ENCODE measurements around the gene SLC10A2.
"Not testable (repeated sequence)": the region's sequence is repeated elsewhere in the genome, so short reads cannot be mapped to it uniquely, and the experiment has no call there.

Gene SLC10A2, protein sequence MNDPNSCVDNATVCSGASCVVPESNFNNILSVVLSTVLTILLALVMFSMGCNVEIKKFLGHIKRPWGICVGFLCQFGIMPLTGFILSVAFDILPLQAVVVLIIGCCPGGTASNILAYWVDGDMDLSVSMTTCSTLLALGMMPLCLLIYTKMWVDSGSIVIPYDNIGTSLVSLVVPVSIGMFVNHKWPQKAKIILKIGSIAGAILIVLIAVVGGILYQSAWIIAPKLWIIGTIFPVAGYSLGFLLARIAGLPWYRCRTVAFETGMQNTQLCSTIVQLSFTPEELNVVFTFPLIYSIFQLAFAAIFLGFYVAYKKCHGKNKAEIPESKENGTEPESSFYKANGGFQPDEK

DNA sequence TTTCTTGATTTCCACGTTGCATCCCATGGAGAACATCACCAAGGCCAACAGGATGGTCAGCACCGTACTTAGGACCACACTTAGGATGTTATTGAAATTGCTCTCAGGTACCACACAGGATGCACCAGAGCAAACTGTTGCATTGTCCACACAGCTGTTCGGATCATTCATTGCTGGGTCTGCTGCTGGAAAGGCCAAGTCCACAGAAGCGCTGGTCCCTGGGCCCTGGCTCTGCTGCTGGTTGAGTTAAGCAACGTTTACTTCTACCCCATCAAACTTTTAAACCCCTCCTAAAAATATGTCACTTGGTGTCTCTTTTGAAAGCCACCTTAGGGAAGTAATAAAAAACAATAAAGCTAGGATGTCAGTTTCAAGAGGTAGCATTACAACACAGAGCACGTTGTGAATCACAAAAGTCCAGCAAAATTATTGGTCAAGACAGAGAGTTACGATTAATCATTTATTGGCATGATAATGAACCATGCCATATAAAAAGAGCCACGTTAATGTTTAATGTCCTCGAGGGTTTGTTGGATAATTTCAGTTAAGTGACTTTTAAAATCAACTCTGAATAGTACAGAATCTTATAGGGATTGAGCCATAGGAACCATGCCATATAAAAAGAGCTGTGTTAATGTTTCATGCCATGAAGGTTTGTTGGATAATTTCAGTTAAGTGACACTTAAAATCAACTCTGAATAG lies at the start of gene SLC10A2:
Gene SLC10A2, minus strand, starts transcription at position 339 of the 702 bp plus-strand sequence. Its CDS starts 168 bp downstream, at position 171.
- DNase-seq, result no peak

GRCh38 chr13:103107580-103107979 lies 41.4 kb upstream of the SLC10A2 start:
- no peak for DNase-seq

DNA sequence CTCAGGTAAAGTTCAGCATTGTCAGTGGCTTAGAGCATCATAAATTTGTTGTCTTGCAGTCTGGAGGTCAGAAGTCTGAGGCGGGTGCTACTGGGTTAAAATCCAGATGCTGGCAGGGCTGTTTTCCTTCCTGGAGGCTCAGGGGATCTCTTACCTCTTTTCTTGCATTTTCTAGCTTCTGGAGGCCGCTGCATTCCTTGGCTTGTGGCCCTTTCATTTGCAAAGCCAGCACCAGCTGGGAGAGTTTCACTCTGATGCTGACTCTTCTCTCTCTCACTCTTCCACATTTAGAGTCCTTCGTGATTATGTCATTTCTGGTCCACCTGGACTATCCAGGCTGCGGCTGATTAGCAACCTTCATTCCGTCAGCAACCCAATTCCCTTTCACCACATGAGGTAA lies 38.1 kb upstream of the SLC10A2 start:
- no peak for DNase-seq

GRCh38 chr13:103103456-103103855 lies 37.2 kb upstream of the SLC10A2 start:
- not testable (repeated sequence) for DNase-seq

DNA sequence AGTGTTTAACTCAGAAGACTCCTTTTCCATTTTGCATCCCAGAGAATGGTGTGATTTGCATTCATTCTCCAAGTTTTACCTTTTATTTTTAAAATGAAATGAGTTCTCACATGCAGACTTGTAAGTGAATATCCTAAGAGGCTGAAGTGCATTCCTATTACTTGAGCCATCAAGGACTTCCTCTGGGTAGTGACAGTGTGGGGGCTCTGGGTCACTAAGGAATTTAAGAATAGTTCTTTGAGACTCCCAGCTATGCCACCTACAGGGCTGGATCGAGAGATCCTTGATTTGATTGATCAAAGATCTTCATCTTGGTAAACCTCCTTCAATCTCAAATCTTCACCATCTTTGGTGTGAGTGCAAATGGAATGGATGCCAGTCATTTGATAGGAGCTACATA lies 36.3 kb upstream of the SLC10A2 start:
- no peak for DNase-seq

DNA sequence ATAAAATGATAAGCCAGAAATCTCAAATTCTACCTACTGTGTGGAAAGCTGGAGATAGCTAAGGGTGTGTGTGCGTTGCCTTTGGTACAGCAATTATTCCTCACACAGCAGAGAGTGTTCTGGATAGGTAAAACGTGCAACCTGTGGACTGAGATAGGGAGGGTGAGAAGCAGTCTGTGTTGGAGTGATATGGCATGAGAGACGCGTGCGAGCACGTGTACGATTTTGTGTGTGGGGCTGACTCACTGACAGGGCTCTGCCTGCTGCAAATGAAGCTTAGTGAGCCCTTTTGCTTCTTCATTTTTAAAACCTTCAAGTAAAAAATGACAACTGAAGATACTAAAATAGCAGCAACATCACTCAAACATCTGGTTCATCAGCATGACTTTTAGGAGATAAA lies 35.7 kb upstream of the SLC10A2 start:
- DNase-seq, result no peak

GRCh38 chr13:103101500-103101899 lies 35.3 kb upstream of the SLC10A2 start:
- no peak for DNase-seq

- no peak for DNase-seq
Observed at GRCh38 chr13:103100830-103101229, 34.6 kb upstream of the SLC10A2 start.

GRCh38 chr13:103099722-103100293 lies 33.6 kb upstream of the SLC10A2 start:
- DNase-seq, result no peak

DNA sequence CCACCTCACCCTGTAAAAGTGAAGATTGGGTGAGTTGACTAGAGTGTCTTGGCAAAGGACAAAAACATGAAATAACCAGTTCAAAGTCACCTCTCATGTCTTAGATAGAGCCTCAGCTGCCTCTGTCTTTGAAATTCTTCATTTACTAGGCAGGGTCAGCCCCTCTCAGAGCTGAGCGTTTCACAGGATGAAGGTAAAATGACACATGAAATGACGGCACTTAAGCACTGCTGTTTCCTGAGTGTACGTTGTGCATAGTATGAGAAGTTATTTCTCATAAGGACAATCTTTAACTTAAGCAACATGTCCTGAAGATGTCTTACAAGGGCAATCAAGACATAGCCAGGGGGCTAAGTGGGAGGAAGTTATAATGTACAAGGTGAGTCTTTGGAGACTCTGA lies 32.3 kb upstream of the SLC10A2 start:
- DNase-seq, result no peak

GRCh38 chr13:103097366-103097928 lies 31.2 kb upstream of the SLC10A2 start:
- DNase-seq, result no peak

- DNase-seq, result not testable (repeated sequence)
Observed at GRCh38 chr13:103093649-103094048, 27.4 kb upstream of the SLC10A2 start.

DNA sequence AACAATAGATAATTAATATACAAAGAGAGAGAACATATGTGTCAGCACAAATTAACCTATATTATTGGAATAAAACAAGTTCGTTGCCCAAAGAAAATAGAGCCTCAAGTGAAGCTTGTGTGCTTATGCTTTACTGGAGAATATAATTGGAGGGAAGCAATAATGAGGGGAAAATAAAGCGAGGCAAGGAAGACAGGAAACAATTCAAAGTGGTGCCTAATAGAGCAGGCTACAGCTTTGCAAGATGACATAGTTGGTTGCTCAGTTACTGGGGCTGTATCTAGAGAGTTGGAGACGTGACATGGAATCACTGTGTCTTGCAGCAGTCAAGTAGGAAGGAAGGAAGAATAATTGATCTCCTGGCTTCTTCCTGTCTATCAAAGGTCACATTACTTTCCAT lies 21.1 kb upstream of the SLC10A2 start:
- DNase-seq, result no peak

DNA sequence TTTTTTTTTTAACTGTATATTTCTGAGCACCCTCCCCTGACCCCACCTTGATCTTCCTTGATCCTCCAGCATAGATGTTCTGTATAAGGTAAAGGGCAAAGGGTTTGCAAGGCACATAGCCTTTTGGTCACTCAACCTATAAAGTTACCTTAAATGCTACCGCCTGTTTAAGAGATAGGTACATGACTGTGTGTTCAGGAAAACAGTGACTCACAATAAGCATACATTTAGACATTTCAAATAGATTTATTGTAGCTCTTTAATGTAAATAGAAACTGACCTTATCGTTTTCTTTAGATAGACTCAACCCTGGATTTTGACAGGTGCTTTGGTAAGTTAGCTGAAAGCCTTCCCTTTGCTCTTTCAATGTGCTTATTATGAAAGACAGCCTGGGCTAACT lies 15.2 kb upstream of the SLC10A2 start:
- DNase-seq, result no peak

DNA sequence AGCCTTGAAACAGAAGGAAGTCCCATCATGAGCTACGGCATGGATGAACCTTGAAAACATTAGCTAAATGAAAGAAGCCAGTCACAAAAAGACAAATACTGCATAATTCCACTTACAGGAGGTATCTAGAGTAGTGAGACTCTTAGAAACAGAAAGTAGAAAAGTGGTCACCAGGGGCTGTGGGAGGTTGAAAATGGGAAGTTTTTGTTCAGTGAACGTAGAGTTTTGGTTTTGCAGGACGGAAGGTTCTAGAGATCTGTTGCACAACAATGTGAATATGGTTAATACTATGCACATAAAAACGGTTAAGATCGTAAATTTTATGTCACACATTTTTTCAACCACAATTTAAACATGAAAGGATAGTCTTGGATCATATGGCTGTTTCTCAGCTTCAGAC lies 11.9 kb upstream of the SLC10A2 start:
- DNase-seq, result no peak

DNA sequence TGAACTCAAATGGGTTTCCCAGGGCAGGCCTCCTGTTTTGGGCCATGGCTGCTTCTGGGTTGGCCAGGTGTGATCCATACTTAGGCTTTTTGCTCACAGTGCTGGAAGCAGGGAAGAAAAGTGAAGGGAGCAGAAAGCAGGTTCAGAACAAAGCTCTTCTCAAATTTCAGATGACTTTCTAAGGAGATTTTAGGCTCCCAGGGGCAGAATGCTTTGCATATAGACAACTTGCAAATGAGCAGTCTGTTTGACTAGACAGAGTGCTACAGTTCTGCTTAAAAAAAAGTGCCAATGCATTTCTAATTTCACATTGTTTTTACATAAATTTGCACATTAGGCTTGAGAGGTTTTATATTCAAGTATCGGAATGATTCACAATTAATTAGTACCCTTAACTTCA lies 2.6 kb upstream of the SLC10A2 start:
- DNase-seq, result no peak

- DNase-seq, result no peak
Observed at GRCh38 chr13:103067751-103068555, 1.7 kb upstream of the SLC10A2 start.

GRCh38 chr13:103066781-103067345 lies 646 bp upstream of the SLC10A2 start:
- DNase-seq, result no peak

GRCh38 chr13:103063376-103063775 lies 2.8 kb downstream of the SLC10A2 start:
- no peak for DNase-seq

GRCh38 chr13:103062079-103062478 lies 4.1 kb downstream of the SLC10A2 start:
- DNase-seq, result no peak

DNA sequence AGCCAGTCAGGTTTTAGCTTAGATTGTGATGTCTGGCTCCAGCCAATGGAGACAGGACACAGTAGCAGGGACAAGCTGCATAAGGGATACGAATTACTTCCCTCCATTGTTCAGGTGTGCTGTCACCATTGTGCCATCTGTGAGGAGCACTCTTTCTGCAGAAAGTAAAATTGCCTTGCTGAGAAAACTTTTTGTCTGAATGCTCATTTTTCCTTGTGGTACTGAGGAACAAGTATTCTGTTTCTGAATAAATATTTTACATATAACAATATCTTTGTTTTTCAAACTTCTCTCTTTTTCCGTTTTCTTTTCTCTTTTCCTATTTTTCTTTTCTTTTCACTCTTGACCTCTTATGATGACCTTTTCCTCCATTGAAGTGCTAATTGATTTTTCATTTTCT lies 10.2 kb downstream of the SLC10A2 start:
- no peak for DNase-seq

DNA sequence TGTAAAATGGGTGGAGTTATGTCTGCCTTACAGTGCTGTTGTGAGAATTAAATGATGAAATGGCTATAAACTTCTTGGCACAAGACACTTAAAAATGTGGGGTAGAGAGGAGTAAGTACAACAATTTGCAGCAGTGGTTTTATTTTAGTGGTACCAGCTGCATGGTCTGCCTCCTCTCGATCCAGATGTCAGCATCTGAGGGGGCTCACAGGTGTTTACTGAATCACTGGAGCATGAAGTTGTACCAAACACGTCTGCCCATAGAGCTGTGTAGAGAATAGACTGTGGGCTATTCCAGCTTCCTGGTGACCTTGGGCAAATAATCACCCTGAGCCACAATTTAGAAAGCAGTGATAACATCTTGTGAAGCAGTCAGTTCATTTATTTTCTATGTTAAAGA lies 11.1 kb downstream of the SLC10A2 start:
- no peak for DNase-seq

- no peak for DNase-seq
Observed at GRCh38 chr13:103046676-103047075, 19.5 kb downstream of the SLC10A2 start.

Data from stimulated activated naive CD4-positive, alpha-beta T cell (primary cell).